Sigmoid colon (tissue), 7 donors: ENCODE data around the gene LONP1. TPM values are rescaled to one million over a fixed set of nuclear protein-coding genes. Genes with fewer than 3 reads are reported as not detected.

Experiments used
- DNase-seq: peaks from one replicate; pipeline ENCODE4 v3.0.0-alpha.2; 2019
- H3K27ac ChIP-seq, 4 donors: fragments of 200-600 bp; sonication (generic); one replicate each; pipeline ENCODE4 v1.5.1; 2016 to 2019; ENCODE audit warnings: mild to moderate bottlenecking in 1 of 4
- H3K27me3 ChIP-seq, 3 donors: fragments of 200-600 bp; sonication (generic); one replicate each; pipeline ENCODE4 v1.5.1; 2019; ENCODE audit warnings: mild to moderate bottlenecking in 1 of 3
- H3K36me3 ChIP-seq, 4 donors: fragments of 200-600 bp; sonication (generic); one replicate each; pipeline ENCODE4 v1.5.1; 2016 to 2019
- H3K4me1 ChIP-seq, 4 donors: fragments of 200-600 bp; sonication (generic); one replicate each; pipeline ENCODE4 v1.5.1; 2017 to 2019
- H3K4me3 ChIP-seq, 4 donors: fragments of 200-600 bp; sonication (generic); one replicate each; pipeline ENCODE4 v1.5.1; 2017 to 2019; ENCODE audit warnings: mild to moderate bottlenecking in 2 of 4, moderate library complexity in 1 of 4
- H3K9me3 ChIP-seq, 4 donors: fragments of 200-600 bp in 3 of 4; sonication (generic) in 3 of 4; one replicate each; pipeline versions ENCODE4 v1.5.1 to v1.6.1; 2013 to 2019
- EP300 ChIP-seq, 4 donors: sonication (generic); formaldehyde crosslinking; IDR thresholded peaks; one replicate each; pipeline ENCODE4 v1.6.1; 2017; ENCODE audit warnings: antibody characterized with exemption in 4 of 4
- POLR2A ChIP-seq, 2 donors: fragments of 450-650 bp; IDR thresholded peaks; one replicate each; pipeline ENCODE4 v1.6.1; 2016; ENCODE audit warnings: antibody characterized with exemption in 2 of 2, mild to moderate bottlenecking in 2 of 2, moderate library complexity in 2 of 2
- POLR2AphosphoS5 ChIP-seq, 4 donors: sonication (generic); formaldehyde crosslinking; IDR thresholded peaks; one replicate each; pipeline ENCODE4 v1.6.1; 2017; ENCODE audit warnings: antibody characterized with exemption in 4 of 4
- WGBS, 2 donors: extraction: QIAGEN DNeasy Blood & Tissue Kit; methylation state at CpG; one replicate each; pipeline ENCODE4 v1.1.7; 2013; 5-methylcytosine and 5-hydroxymethylcytosine counted together
- intact Hi-C: fragments of 100-400 bp; cut with DNase I; formaldehyde crosslinking; loops from one replicate; pipeline ENCODE4 v1.15.1; 2023
- polyA plus RNA-seq, 3 donors: library from polyadenylated mRNA; stranded (reverse); fragments of 200-250 nt; gene quantifications; one replicate each; pipeline ENCODE4 v1.2.3, GENCODE V29; 2013
- total RNA-seq, 4 donors: library from RNA; depleted of rRNA; stranded (reverse); fragments of >200 nt; gene quantifications; one replicate each; pipeline ENCODE4 v1.1.0, GENCODE V29; 2016
- TF ChIP-seq, protein P1 (sequence below), 4 experiments: fragments of 450-650 bp in 3 of 4; fragments of 200-600 bp in 1 of 4; IDR thresholded peaks; one replicate each; pipeline ENCODE4 v1.5.1; 2016 to 2019; ENCODE audit warnings: antibody characterized with exemption in 4 of 4, mild to moderate bottlenecking in 3 of 4, moderate library complexity in 2 of 4
- donor health status: healthy with polysubstance abuse.
- donor health status: Bipolar disorder and iron deficiency.
- donor health status: healthy.

LONP1 gene
- total and polyA plus RNA-seq, 7 donors, result 24.0 to 62.6 (median 31.1) TPM

DNA sequence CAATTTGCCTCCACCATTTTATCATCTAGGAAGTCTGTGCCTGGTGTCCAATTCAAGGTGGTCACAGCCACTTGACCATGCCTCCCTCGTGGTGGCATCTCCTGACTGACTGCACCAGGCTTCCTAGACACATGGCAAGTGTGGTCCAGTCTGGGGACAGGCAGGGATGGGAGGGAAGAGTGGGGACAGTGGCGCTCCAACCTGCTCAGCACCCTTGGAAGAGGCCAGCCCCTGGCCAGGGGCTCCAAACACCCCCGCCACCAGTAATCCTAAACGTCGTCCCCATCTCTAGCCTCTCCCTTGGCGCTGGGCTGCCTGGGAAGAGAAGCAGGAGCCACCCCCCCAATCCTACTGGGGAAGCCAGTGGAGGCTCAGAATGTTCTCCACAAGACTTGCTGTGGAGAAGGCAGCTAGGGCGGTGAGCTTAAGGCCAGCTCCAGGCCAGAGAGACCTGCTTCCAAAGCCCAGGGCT is 27.2 kb downstream of the LONP1 start:
- peaks cover 0 to 34% (median 25%) of the 10 kb centered on the region in 4 donors for H3K4me1 ChIP-seq
- H3K9me3 ChIP-seq, result no peaks in the 10 kb centered on the region
- H3K4me3 ChIP-seq, result no peak overlapping the region
- H3K27ac ChIP-seq, result peak overlapping the region in 3 of 4 donors; percentile 89 to 96 (median 90)
- no peak for DNase-seq
- H3K36me3 ChIP-seq, result peaks cover 16 to 58% (median 52%) of the 10 kb centered on the region in 4 donors
- intact Hi-C loops, result loop anchor here (5.0 kb wide), 1 partner anchor 210 kb away; the partner anchor contains the start of genes NDUFA11 and VMAC
- TF ChIP-seq POLR2A (IDR thresholded peaks at IDR 0.05), result no peak
- TF ChIP-seq POLR2AphosphoS5 (IDR thresholded peaks at IDR 0.05), result no peak
- TF ChIP-seq EP300 (IDR thresholded peaks at IDR 0.05), result no peak
- TF ChIP-seq, protein P1, sequence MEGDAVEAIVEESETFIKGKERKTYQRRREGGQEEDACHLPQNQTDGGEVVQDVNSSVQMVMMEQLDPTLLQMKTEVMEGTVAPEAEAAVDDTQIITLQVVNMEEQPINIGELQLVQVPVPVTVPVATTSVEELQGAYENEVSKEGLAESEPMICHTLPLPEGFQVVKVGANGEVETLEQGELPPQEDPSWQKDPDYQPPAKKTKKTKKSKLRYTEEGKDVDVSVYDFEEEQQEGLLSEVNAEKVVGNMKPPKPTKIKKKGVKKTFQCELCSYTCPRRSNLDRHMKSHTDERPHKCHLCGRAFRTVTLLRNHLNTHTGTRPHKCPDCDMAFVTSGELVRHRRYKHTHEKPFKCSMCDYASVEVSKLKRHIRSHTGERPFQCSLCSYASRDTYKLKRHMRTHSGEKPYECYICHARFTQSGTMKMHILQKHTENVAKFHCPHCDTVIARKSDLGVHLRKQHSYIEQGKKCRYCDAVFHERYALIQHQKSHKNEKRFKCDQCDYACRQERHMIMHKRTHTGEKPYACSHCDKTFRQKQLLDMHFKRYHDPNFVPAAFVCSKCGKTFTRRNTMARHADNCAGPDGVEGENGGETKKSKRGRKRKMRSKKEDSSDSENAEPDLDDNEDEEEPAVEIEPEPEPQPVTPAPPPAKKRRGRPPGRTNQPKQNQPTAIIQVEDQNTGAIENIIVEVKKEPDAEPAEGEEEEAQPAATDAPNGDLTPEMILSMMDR (IDR thresholded peaks at IDR 0.05), result no peak
- no peaks in the 10 kb centered on the region for H3K27me3 ChIP-seq
- 79 to 84% methylated on average over 7 of the region's 7 CpGs for WGBS, 2 donors

- DNase-seq, result peak; percentile 69
- Histone ChIP-seq H3K27ac (peak overlapping the region; percentile 89 to 96 (median 91)), H3K4me3 (peak overlapping the region in 3 of 4 donors; percentile 66 to 85 (median 68)), H3K9me3 (no peaks in the 10 kb centered on the region), H3K4me1 (peaks cover 0 to 40% (median 31%) of the 10 kb centered on the region in 4 donors), H3K36me3 (peaks cover 16 to 55% (median 52%) of the 10 kb centered on the region in 4 donors), H3K27me3 (no peaks in the 10 kb centered on the region)
- TF ChIP-seq, protein P1 (IDR thresholded peaks at IDR 0.05), result no peak
- TF ChIP-seq EP300 (IDR thresholded peaks at IDR 0.05), result no peak
- no peak for TF ChIP-seq POLR2A (IDR thresholded peaks at IDR 0.05)
- no peak for TF ChIP-seq POLR2AphosphoS5 (IDR thresholded peaks at IDR 0.05)
- WGBS, 2 donors, result 27 to 60% methylated on average over 42 of the region's 42 CpGs
- intact Hi-C loops, result loop anchor here (2.0 to 5.0 kb wide), 3 partner anchors 29 to 210 kb away; partner anchors contain the start of genes CATSPERD, LONP1, NDUFA11 and SAFB
Measured at GRCh38 chr19:5691822-5692722, 27.9 kb downstream of the LONP1 start.

DNA sequence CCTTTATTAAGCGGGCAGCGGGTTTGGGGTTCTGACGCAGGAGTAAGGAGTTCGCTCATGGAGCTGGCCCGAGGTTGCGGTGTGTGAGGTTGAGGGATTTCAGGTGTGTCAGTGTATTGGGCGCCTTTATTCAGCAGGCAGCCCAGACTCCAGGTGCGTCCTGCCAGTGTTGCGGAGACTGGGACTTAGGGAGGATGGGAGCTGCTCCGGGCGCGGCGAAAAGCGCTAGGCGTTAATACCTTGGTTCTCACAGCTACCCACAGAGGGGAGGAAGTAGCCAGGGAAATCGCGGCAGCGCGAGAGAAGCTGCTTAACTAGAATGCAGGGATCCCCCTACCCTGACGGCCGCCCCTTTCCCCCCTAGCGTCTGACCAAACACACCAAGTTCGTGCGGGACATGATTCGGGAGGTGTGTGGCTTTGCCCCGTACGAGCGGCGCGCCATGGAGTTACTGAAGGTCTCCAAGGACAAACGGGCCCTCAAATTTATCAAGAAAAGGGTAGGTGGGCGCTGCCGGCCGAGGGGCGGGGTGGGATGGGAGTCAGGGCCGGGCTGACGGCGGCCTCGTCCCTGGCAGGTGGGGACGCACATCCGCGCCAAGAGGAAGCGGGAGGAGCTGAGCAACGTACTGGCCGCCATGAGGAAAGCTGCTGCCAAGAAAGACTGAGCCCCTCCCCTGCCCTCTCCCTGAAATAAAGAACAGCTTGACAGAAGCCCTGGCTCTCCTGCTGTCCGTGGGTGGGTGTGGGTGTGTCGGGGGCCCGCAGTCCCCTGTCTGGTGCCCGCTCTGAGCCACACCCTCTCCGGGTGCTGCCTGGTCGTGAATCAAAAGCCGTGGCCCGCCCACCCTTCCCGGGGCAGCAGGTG is 28.8 kb downstream of the LONP1 start:
- Histone ChIP-seq H3K27ac (peak overlapping the region; percentile 89 to 96 (median 91)), H3K4me1 (peaks cover 0 to 44% (median 35%) of the 10 kb centered on the region in 4 donors), H3K36me3 (peaks cover 16 to 46% (median 44%) of the 10 kb centered on the region in 4 donors), H3K4me3 (peak overlapping the region; percentile 61 to 85 (median 67)), H3K27me3 (no peaks in the 10 kb centered on the region), H3K9me3 (no peaks in the 10 kb centered on the region)
- TF ChIP-seq, protein P1 (IDR thresholded peaks at IDR 0.05), result no peak
- TF ChIP-seq POLR2AphosphoS5 (IDR thresholded peaks at IDR 0.05), result peak in 3 of 4 donors; percentile 28 to 46 (median 43)
- no peak for TF ChIP-seq POLR2A (IDR thresholded peaks at IDR 0.05)
- TF ChIP-seq EP300 (IDR thresholded peaks at IDR 0.05), result no peak
- WGBS, 2 donors, result 1 to 4% methylated on average over 54 of the region's 54 CpGs
- DNase-seq, result peak; percentile 89
- intact Hi-C loops, result loop anchor here (2.0 to 5.0 kb wide), 3 partner anchors 30 to 211 kb away; partner anchors contain the start of genes CATSPERD, LONP1, NDUFA11 and SAFB
